ENCODE results near the gene GAS7. TPM values are rescaled to one million over a fixed set of nuclear protein-coding genes. Genes with fewer than 3 reads are reported as not detected.

GAS7 gene
- total and polyA plus RNA-seq, 9 of the 15 experiments (the other 6 are each of a cell fraction or from before 2014, with no cell fraction given), result 0.11 to 0.33 TPM; not detected in 7

GRCh38 chr17:10036511-10037061 is 161.8 kb downstream of the GAS7 start:
- no peaks in the 10 kb centered on the region for H3K79me2 ChIP-seq (ENCODE audit: control insufficient read depth, insufficient read depth, low read length)
- no peaks in the 10 kb centered on the region for H3K36me3 ChIP-seq (ENCODE audit: control insufficient read depth, insufficient read depth, low read length)
- H3K4me1 ChIP-seq (replicated peaks in 1 of 2; ENCODE audit: control insufficient read depth in 2 of 2, insufficient read depth in 2 of 2, low read length in 2 of 2), result no peaks in the 10 kb centered on the region
- no peak for DNase-seq (ENCODE audit: extremely low read depth in 1 of 4, low spot score in 3 of 4)
- H3K27ac ChIP-seq (ENCODE audit: extremely low read depth, low read depth, low read length), result no peak overlapping the region
- H3K4me3 ChIP-seq, result no peak overlapping the region
- intact Hi-C loops (cut with micrococcal nuclease), result no loop called here
- BruUV-seq (replicated peaks), result no TSS peak
- in situ Hi-C loops (cut with MboI), result no loop called here
- H3K4me2 ChIP-seq (ENCODE audit: insufficient read depth, low read length), result no peak overlapping the region
- TF ChIP-seq NFE2L1 (tag; IDR thresholded peaks at IDR 0.05; ENCODE audit: borderline replicate concordance, low read depth), result no peak
- no peak for TF ChIP-seq ZNF507 (tag; conservative IDR thresholded peaks at IDR 0.05)
- no peak for TF ChIP-seq ZFP36 (IDR thresholded peaks at IDR 0.05; ENCODE audit: low read depth, low read length, partially characterized antibody)
- no peak for TF ChIP-seq RCOR1 (IDR thresholded peaks at IDR 0.05; ENCODE audit: borderline replicate concordance in 1 of 2, low read depth in 2 of 2, low read length in 2 of 2)
- no peak for TF ChIP-seq TFAM (CRISPR knock-in tag; conservative IDR thresholded peaks at IDR 0.05)
- TF ChIP-seq MAX (CRISPR knock-in tag; IDR thresholded peaks at IDR 0.05), result no peak
- no peak for TF ChIP-seq GABPB1 (CRISPR knock-in tag; IDR thresholded peaks at IDR 0.05)
- H3K9ac ChIP-seq (ENCODE audit: insufficient read depth in 1 of 2, low read depth in 2 of 2, low read length in 2 of 2), result no peak overlapping the region
- no peak for ATAC-seq
- 0% methylated on average over 11 of the region's 11 CpGs for WGBS (ENCODE audit: insufficient coverage, low coverage, missing lambda C conversion rate)
- H3K9me3 ChIP-seq (replicated peaks; ENCODE audit: control insufficient read depth, insufficient read depth, low read depth, low read length), result no peaks in the 10 kb centered on the region
- no peaks in the 10 kb centered on the region for H3K9me1 ChIP-seq (ENCODE audit: control insufficient read depth, insufficient read depth, low read length)
- no peak overlapping the region for H2AFZ ChIP-seq (ENCODE audit: low read depth, low read length)
- POLR2A ChIA-PET, result no interaction called here
- H4K20me1 ChIP-seq (replicated peaks; ENCODE audit: control insufficient read depth, insufficient read depth, low read length), result no peaks in the 10 kb centered on the region
- H3K27me3 ChIP-seq (ENCODE audit: control insufficient read depth in 2 of 2, insufficient read depth in 2 of 2, low read length in 2 of 2), result peaks cover 0 to 2% of the 10 kb centered on the region in 2 experiments; a peak in 1 of 5 replicates
- CTCF ChIA-PET (ENCODE audit: low intra/inter-chr PET ratio), result no interaction called here
- no peak for FAIRE-seq
